D721Med (cell line): ENCODE measurements around the gene GALNT17.

Source experiments
- DNase-seq: peaks from one replicate; pipeline ENCODE4 v3.0.0; 2011; ENCODE audit warnings: low spot score; ENCODE audit not compliant: insufficient read length
- FAIRE-seq: peaks from 2 replicates; lab custom pipeline; 2011; peaks lifted over from hg19 to GRCh38; lab: Jason Lieb, UNC
- TF ChIP-seq, protein P1 (sequence below): IDR thresholded peaks from 2 replicates; pipeline ENCODE4 v1.5.1; 2012; ENCODE audit warnings: mild to moderate bottlenecking, control low read depth; ENCODE audit not compliant: insufficient read depth; ENCODE audit errors: missing control alignments

GALNT17 gene

DNA sequence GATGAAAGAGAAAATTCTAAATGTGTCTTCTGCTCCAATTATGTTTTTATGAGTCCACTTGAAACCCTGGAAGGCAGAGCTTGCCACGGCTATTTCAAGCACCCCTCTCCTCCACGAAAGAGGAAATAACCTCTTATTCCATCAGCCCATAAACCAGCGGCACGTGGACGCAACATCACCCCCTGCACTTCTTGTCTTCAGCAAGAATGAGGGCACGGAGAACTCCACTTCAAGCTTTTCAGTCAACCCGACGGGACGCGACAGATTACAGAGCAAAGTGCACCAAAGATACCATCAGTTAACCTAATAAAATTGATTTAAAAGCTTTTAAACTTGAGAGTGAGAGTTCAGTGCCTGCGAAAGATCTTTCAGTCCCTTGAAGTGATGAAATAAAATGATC, 406.3 kb downstream of the GALNT17 start:
- FAIRE-seq: no peak
- TF ChIP-seq, protein P1, sequence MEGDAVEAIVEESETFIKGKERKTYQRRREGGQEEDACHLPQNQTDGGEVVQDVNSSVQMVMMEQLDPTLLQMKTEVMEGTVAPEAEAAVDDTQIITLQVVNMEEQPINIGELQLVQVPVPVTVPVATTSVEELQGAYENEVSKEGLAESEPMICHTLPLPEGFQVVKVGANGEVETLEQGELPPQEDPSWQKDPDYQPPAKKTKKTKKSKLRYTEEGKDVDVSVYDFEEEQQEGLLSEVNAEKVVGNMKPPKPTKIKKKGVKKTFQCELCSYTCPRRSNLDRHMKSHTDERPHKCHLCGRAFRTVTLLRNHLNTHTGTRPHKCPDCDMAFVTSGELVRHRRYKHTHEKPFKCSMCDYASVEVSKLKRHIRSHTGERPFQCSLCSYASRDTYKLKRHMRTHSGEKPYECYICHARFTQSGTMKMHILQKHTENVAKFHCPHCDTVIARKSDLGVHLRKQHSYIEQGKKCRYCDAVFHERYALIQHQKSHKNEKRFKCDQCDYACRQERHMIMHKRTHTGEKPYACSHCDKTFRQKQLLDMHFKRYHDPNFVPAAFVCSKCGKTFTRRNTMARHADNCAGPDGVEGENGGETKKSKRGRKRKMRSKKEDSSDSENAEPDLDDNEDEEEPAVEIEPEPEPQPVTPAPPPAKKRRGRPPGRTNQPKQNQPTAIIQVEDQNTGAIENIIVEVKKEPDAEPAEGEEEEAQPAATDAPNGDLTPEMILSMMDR: no peak
- DNase-seq: no peak

DNA sequence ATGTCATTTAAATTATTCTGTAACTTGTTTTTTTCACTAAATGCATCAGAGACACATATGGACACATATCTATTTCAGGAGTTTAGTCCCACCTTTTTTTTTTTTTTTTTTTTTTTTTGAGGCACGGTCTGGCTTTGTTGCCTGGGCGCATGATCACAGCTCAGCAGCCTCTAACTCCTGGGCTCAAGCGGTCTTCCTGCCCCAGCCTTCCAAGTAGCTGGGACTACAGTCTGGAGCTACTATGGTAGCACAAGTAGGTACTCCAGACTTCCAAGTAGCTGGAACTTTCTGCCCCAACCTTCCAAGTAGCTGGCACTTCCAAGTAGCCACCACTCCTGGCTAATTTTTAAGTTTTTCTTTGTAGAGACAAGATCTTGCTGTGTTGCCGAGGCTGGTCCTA, 407.7 kb downstream of the GALNT17 start:
- DNase-seq (no peak), FAIRE-seq (no peak)
- TF ChIP-seq, protein P1: no peak

DNA sequence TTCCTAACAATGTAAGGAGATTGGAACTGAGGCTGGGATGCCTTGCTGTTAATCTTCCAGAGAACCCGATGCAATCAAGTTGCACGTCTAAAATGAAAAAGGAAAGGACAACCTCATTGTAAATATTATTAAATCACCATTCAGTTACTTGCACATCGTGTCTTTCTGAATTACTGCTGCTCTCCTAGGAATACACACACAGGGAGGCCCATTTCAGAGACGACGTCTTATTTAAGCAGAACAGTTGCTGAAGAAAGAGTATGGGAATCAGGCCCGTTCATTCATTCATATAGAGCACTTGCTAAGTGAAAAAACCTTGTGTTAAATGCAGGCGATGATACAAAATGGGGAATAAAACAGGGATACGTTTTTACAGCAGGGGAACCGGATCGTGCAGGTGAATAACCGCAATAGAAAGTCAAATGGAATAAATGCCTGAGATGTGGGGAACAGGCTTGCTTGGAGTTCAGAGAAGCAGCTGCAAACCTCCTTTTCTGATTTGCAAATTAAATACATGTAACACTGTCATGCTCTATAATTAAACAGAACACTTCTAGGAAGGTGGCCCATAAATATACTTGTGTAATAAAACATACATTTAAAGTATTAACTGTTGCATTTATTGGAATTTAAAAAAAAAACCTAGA, 409.9 kb downstream of the GALNT17 start:
- FAIRE-seq: no peak
- TF ChIP-seq, protein P1: no peak

GRCh38 chr7:71543396-71543795, 411.5 kb downstream of the GALNT17 start:
- TF ChIP-seq, protein P1: no peak
- no peak for FAIRE-seq
- no peak for DNase-seq

More for the DNA sequence above, 409.9 kb downstream of the GALNT17 start:
- no peak for DNase-seq

GRCh38 chr7:71544816-71545215, 412.9 kb downstream of the GALNT17 start:
- TF ChIP-seq, protein P1: no peak
- no peak for FAIRE-seq
- no peak for DNase-seq

- TF ChIP-seq, protein P1: no peak
- DNase-seq (no peak), FAIRE-seq (no peak)
Measured at GRCh38 chr7:71547426-71547825, 415.5 kb downstream of the GALNT17 start.

DNA sequence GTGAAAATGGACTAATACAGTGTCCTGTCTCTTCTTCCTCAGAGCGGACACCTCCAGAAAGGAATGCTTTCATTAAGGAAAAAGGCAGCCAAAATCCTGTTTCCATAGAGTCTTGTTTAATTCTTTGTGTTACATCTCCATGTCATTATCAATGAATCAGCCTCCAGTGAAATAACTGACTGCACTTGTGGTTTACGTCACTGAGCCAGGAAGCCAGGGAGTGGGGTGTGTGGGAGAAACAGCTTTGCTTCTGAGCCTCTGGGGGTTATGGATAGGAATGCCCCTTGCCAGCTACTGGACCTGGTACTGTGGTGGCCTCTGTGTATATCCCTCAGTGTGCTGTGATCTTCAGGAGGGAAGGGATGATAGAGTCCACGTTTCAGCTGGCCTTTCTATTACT, 416.8 kb downstream of the GALNT17 start:
- TF ChIP-seq, protein P1: no peak
- DNase-seq (no peak), FAIRE-seq (no peak)
